Cerebellar nuclear complex (tissue), 1 donor: ENCODE measurements around the gene DUSP9.
"Not testable (repeated sequence)": the region's sequence is repeated elsewhere in the genome, so short reads cannot be mapped to it uniquely, and the experiment has no call there.

Experiments used
- DNase-seq, 2 experiments: peaks; one replicate each; lab custom pipeline; 2025; lab: John Stamatoyannopoulos, UW

DUSP9 gene

GRCh38 chrX:153672531-153673427, 25.8 kb downstream of the DUSP9 start:
- no peak for DNase-seq

GRCh38 chrX:153673428-153674218, 26.6 kb downstream of the DUSP9 start, which contains the start of gene PNCK:
Gene PNCK (minus strand): TSS chrX:153673813. CDS start chrX:153673076, 737 bp downstream.
- no peak for DNase-seq

GRCh38 chrX:153674219-153674851, 27.3 kb downstream of the DUSP9 start:
- no peak for DNase-seq

- no peak for DNase-seq
Measured at GRCh38 chrX:153681175-153681574, 34.2 kb downstream of the DUSP9 start.

- DNase-seq, result not testable (repeated sequence)
Measured at GRCh38 chrX:153683486-153683885, 36.5 kb downstream of the DUSP9 start.

- DNase-seq, result no peak
Measured at GRCh38 chrX:153684467-153685155, 37.6 kb downstream of the DUSP9 start.

DNA sequence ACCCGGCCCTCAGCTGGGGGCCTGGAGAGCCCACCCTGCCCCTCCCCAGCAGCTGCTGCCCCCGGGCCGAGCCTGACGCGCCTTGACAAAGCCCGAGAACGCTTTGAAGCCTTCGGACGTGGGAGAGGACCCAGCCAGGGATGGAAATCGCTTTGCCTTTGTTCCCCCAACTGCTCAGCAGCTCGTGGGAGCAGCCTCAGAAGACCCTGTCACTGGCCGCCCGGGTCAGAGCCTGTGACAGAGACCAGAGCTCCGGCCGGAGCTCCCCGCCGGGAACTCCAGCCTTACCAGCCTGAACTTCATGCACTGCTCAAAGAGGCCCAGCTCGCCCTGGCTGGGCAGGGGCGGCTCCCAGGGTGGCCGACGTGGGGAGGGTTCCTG, 38.1 kb downstream of the DUSP9 start:
- DNase-seq, result no peak

- no peak for DNase-seq
Measured at GRCh38 chrX:153685751-153686696, 39.0 kb downstream of the DUSP9 start.

GRCh38 chrX:153686711-153687110, 39.7 kb downstream of the DUSP9 start:
- no peak for DNase-seq

DNA sequence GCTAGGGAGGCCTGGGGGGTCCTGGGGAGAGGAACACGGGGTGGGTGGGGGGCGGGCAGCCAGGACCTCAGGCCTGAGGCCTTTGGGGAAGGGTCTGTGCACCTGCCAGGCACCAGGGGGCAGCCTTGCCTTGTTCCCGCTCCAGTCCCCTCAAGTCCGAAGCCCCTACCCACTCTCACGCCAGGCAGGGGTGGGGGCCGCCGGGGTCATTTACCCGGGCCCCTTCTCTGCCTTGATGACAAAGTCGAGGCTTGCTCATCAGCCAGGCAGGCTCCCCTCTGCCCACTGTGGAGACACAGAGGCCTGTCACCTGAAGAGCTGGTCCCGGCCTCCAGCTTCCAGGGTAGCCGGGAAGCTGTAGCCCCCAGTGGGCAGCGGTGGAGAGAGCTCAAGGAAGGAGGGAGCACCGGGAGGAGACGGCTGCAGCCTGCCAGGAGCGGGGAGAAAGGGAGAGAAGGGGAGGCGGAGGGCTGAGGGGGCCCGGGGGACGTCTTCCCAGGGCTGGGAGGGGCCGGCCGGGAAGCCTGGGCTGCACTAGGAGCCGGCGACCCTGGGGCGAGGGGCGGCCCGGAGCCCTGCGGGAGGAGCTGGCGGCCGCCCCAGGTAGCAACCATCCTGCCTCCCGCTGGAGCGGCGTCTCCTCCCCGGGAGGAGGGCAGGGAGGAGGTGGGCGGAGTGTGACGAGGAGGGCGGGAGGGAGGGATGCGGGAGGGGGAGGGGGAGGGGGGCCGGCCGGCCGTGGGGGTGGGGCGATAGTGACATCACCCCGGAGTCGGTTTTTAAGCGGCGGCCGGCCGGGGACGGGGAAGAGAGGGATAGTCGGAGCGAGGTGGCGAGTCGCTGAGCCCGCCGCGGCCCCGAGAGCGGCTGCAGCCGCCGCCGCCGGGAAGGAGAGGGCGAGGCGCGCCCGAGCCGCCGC, 40.4 kb downstream of the DUSP9 start, which contains the start of gene SLC6A8:
Gene SLC6A8, plus strand, starts transcription at position 806 of the 919 bp plus-strand sequence. CDS start 649 bp downstream, outside the sequence.
- peak in 1 of 2 experiments; percentile 4 for DNase-seq

GRCh38 chrX:153688071-153688470, 41.1 kb downstream of the DUSP9 start:
- no peak for DNase-seq

- DNase-seq, result no peak
Measured at GRCh38 chrX:153688506-153688905, 41.5 kb downstream of the DUSP9 start.

- DNase-seq, result no peak
Measured at GRCh38 chrX:153688911-153689590, 42.0 kb downstream of the DUSP9 start.

- DNase-seq, result no peak
Measured at GRCh38 chrX:153689654-153690465, 42.9 kb downstream of the DUSP9 start.

DNA sequence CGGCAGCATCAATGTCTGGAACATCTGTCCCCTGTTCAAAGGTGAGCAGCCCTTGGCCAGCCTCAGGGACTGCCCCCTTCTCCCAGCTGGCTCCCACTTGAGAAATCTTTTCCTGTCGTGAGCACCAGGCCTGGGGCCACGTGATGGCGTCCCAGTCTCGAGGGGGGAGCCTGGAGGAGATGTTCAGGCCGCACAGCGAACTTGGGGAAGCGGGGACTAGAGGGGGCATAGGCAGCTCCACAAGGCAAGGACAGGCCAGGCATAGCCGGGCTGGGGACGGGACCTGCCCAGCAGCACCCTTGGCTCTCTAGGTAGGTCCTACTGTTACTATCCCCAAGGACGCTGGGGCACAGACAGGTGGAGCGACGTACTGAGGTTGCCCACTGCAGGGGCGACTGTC, 43.5 kb downstream of the DUSP9 start:
- no peak for DNase-seq

DNA sequence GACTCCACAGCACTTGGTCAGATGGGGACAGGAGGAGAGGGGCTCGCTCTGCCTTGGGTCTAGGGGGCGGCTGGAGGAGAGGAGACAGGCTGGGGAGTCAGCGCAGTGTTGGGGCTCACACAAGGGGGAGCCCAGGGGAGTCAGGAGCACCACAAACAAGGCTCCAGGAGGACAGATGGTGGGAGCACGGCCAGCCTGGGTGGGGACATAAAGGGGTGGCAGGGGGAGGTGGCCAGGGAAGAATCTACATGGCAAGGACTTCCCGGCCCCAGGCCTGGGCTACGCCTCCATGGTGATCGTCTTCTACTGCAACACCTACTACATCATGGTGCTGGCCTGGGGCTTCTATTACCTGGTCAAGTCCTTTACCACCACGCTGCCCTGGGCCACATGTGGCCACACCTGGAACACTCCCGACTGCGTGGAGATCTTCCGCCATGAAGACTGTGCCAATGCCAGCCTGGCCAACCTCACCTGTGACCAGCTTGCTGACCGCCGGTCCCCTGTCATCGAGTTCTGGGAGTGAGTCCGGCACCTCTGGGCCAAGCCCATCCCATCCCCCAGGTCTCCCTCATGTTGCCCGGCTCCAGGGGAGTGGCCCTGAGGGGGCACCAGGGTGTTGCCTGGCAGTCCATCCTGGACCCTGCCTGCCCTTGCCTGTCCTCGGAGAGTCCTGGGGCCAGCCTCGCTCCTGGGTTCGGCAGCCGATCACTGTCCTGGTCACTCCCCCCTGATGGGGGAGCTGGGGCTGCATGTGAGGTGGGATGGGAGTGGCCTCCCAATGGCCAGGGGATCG, 44.2 kb downstream of the DUSP9 start:
- DNase-seq, result not testable (repeated sequence)

DNA sequence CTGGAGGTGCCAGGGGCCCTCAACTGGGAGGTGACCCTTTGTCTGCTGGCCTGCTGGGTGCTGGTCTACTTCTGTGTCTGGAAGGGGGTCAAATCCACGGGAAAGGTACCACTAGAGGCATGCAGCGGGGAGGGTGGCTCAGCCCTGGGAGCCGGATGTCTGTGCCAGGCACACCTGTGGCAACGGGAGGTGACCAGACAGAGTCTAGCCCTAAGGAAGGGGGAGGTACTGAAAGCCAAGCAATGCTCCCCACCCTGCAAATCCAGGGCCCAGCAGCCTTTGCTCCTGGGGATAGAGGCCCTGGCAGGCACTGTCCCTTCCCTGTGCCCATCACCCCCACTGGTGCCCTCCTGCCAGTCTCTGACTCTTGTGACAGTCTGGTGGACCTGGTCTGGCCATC, 45.0 kb downstream of the DUSP9 start:
- no peak for DNase-seq
